Endometrium (tissue), 2 donors: ENCODE data around the gene CHST13.

Experiments used
- FAIRE-seq: peaks from 2 replicates; lab custom pipeline; 2012; peaks lifted over from hg19 to GRCh38; lab: Jason Lieb, UNC
- donor health status: control.
- donor health status: control.

The CHST13 gene

GRCh38 chr3:126541628-126542339 lies 17.8 kb downstream of the CHST13 start:
- FAIRE-seq: no peak

- FAIRE-seq: no peak
These were observed 18.6 kb downstream of the CHST13 start for GRCh38 chr3:126542340-126543241.

- FAIRE-seq: no peak
These were observed 19.6 kb downstream of the CHST13 start for GRCh38 chr3:126543457-126544061.

- FAIRE-seq: no peak
These were observed 20.8 kb downstream of the CHST13 start for GRCh38 chr3:126544596-126545281.

- no peak for FAIRE-seq
These were observed 21.6 kb downstream of the CHST13 start for GRCh38 chr3:126545544-126545943.

- FAIRE-seq: no peak
These were observed 22.1 kb downstream of the CHST13 start for GRCh38 chr3:126546013-126546412.

- no peak for FAIRE-seq
These were observed 22.7 kb downstream of the CHST13 start for GRCh38 chr3:126546549-126547239.

- no peak for FAIRE-seq
These were observed 23.8 kb downstream of the CHST13 start for GRCh38 chr3:126547721-126548120.

- FAIRE-seq: no peak
These were observed 24.9 kb downstream of the CHST13 start for GRCh38 chr3:126548556-126549466.

- no peak for FAIRE-seq
These were observed 26.0 kb downstream of the CHST13 start for GRCh38 chr3:126549861-126550487.

GRCh38 chr3:126550488-126551051 lies 26.6 kb downstream of the CHST13 start:
- no peak for FAIRE-seq

GRCh38 chr3:126551121-126551838 lies 27.3 kb downstream of the CHST13 start:
- no peak for FAIRE-seq

GRCh38 chr3:126551839-126552687 lies 28.1 kb downstream of the CHST13 start:
- FAIRE-seq: no peak

GRCh38 chr3:126552688-126553283 lies 28.8 kb downstream of the CHST13 start:
- no peak for FAIRE-seq

- FAIRE-seq: no peak
These were observed 29.5 kb downstream of the CHST13 start for GRCh38 chr3:126553284-126554084.

- FAIRE-seq: no peak
These were observed 30.9 kb downstream of the CHST13 start for GRCh38 chr3:126554560-126555525.
